Large intestine (tissue), 3 donors: ENCODE measurements around the gene ABR. TPM values are rescaled to one million over a fixed set of nuclear protein-coding genes. Genes with fewer than 3 reads are reported as not detected.

ENCODE experiments used
- DNase-seq, 2 donors: peaks; one replicate each; pipeline versions ENCODE4 v3.0.0 to v3.0.0-alpha.2; 2013
- H3K27ac ChIP-seq: one replicate; pipeline ENCODE4 v1.5.1; 2013; ENCODE audit warnings: low read length
- H3K27me3 ChIP-seq: 2 replicates; pipeline ENCODE4 v1.6.1; 2013; ENCODE audit warnings: low read length; ENCODE audit not compliant: control insufficient read depth, insufficient read depth
- H3K36me3 ChIP-seq: 2 replicates; pipeline ENCODE4 v1.6.1; 2013; ENCODE audit warnings: low read length; ENCODE audit not compliant: control insufficient read depth, insufficient read depth
- H3K4me1 ChIP-seq: one replicate; pipeline ENCODE4 v1.6.1; 2013; ENCODE audit warnings: low read length; ENCODE audit not compliant: control insufficient read depth, insufficient read depth
- H3K4me3 ChIP-seq: one replicate; pipeline ENCODE4 v1.5.1; 2013; ENCODE audit warnings: low read length
- H3K9me3 ChIP-seq: one replicate; pipeline ENCODE4 v1.6.1; 2013; ENCODE audit warnings: mild to moderate bottlenecking, low read depth, low read length, moderate library complexity; ENCODE audit not compliant: control insufficient read depth
- WGBS: methylation state at CpG from one replicate; pipeline ENCODE4 v1.1.5; 2013; ENCODE audit warnings: low lambda C conversion rate; ENCODE audit not compliant: insufficient coverage; 5-methylcytosine and 5-hydroxymethylcytosine counted together
- polyA plus RNA-seq: library from polyadenylated mRNA; unstranded; fragments of 120-200 nt; gene quantifications from one replicate; pipeline ENCODE4 v1.2.1, GENCODE V29; 2013

The ABR gene
- polyA plus RNA-seq, 1 donor: 125 TPM

GRCh38 chr17:1006054-1006453, 173.7 kb downstream of the ABR start:
- H3K36me3 ChIP-seq: peaks cover 94% of the 10 kb centered on the region
- H3K4me3 ChIP-seq: no peak overlapping the region
- H3K9me3 ChIP-seq: no peaks in the 10 kb centered on the region
- H3K27me3 ChIP-seq: no peaks in the 10 kb centered on the region
- peak overlapping the region; percentile 51 for H3K27ac ChIP-seq
- no CpG with 5 or more reads among the region's 16 CpGs for WGBS
- H3K4me1 ChIP-seq: peaks cover 26% of the 10 kb centered on the region
- DNase-seq: no peak

GRCh38 chr17:1005361-1005946, 174.3 kb downstream of the ABR start:
- Histone ChIP-seq H3K9me3 (no peaks in the 10 kb centered on the region), H3K4me1 (peaks cover 26% of the 10 kb centered on the region), H3K27ac (peak overlapping the region; percentile 54), H3K4me3 (no peak overlapping the region), H3K36me3 (peaks cover 94% of the 10 kb centered on the region), H3K27me3 (no peaks in the 10 kb centered on the region)
- WGBS: no CpG with 5 or more reads among the region's 23 CpGs
- peak in 1 of 2 donors; percentile 41 for DNase-seq

DNA sequence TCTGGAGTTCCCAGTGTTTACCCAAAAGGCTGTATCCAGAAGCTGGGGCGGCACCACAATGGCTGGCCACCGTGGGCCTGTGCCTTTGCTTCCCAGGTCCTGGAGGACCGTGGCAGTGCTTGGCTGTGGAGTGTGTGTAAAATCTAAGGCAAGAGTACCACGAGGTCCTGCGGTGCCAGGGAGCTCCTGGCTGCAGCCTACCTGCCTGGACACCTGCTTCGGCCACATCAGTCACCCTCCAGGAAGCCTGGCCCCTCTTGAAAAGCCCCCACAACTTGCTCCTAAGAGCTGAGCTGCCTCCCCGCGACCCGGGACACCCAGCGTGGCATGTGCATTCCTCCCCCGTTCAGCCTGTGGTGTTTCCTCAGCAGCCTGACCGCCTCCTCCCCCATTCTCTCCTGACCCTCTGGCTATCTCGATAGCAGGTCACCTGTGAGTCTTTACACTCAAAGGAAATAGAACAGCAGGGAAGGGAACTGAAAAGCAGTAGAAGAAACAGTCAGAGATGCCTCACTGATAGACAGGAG, 174.9 kb downstream of the ABR start:
- H3K4me3 ChIP-seq: no peak overlapping the region
- no peaks in the 10 kb centered on the region for H3K9me3 ChIP-seq
- peaks cover 26% of the 10 kb centered on the region for H3K4me1 ChIP-seq
- peak overlapping the region; percentile 54 for H3K27ac ChIP-seq
- no CpG with 5 or more reads among the region's 13 CpGs for WGBS
- H3K36me3 ChIP-seq: peaks cover 93% of the 10 kb centered on the region
- no peaks in the 10 kb centered on the region for H3K27me3 ChIP-seq
- DNase-seq: no peak

- Histone ChIP-seq H3K4me3 (no peak overlapping the region), H3K36me3 (peaks cover 91% of the 10 kb centered on the region), H3K4me1 (peaks cover 26% of the 10 kb centered on the region), H3K27ac (peak overlapping the region; percentile 54), H3K9me3 (no peaks in the 10 kb centered on the region), H3K27me3 (no peaks in the 10 kb centered on the region)
- WGBS: no CpG with 5 or more reads among the region's 30 CpGs
- no peak for DNase-seq
Measured at GRCh38 chr17:1003972-1004768, 175.6 kb downstream of the ABR start.

- Histone ChIP-seq H3K9me3 (no peaks in the 10 kb centered on the region), H3K4me1 (peaks cover 26% of the 10 kb centered on the region), H3K27me3 (no peaks in the 10 kb centered on the region), H3K4me3 (no peak overlapping the region), H3K36me3 (peaks cover 86% of the 10 kb centered on the region), H3K27ac (peak overlapping the region; percentile 54)
- DNase-seq: no peak
- no CpG with 5 or more reads among the region's 5 CpGs for WGBS
Measured at GRCh38 chr17:1003633-1003971, 176.2 kb downstream of the ABR start.

GRCh38 chr17:1002771-1003555, 176.8 kb downstream of the ABR start:
- Histone ChIP-seq H3K36me3 (peaks cover 79% of the 10 kb centered on the region), H3K27ac (peak overlapping the region; percentile 68), H3K4me1 (peaks cover 30% of the 10 kb centered on the region), H3K9me3 (no peaks in the 10 kb centered on the region), H3K27me3 (no peaks in the 10 kb centered on the region), H3K4me3 (no peak overlapping the region)
- WGBS: no CpG with 5 or more reads among the region's 19 CpGs
- DNase-seq: peak in 1 of 2 donors; percentile 49

DNA sequence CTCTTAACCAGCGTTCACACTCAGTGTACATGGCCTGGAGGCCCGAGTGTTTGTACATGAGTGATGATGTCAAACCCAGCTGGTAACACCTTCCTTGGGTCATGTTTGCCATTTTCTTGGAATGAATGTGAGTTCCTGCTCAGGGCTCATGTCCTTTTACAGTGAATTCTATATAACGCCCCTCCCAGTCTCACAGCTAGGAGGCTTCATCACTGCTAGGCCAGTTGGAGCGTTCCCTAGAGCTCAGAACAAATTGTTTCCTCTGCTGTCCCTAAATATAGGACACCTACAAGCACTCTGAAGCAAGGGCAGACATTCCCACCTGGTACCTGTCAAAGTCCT, 177.4 kb downstream of the ABR start:
- Histone ChIP-seq H3K9me3 (no peaks in the 10 kb centered on the region), H3K36me3 (peaks cover 74% of the 10 kb centered on the region), H3K4me3 (no peak overlapping the region), H3K27me3 (no peaks in the 10 kb centered on the region), H3K27ac (peak overlapping the region; percentile 68), H3K4me1 (peaks cover 30% of the 10 kb centered on the region)
- no CpG with 5 or more reads among the region's 4 CpGs for WGBS
- peak in 1 of 2 donors; percentile 33 for DNase-seq

DNA sequence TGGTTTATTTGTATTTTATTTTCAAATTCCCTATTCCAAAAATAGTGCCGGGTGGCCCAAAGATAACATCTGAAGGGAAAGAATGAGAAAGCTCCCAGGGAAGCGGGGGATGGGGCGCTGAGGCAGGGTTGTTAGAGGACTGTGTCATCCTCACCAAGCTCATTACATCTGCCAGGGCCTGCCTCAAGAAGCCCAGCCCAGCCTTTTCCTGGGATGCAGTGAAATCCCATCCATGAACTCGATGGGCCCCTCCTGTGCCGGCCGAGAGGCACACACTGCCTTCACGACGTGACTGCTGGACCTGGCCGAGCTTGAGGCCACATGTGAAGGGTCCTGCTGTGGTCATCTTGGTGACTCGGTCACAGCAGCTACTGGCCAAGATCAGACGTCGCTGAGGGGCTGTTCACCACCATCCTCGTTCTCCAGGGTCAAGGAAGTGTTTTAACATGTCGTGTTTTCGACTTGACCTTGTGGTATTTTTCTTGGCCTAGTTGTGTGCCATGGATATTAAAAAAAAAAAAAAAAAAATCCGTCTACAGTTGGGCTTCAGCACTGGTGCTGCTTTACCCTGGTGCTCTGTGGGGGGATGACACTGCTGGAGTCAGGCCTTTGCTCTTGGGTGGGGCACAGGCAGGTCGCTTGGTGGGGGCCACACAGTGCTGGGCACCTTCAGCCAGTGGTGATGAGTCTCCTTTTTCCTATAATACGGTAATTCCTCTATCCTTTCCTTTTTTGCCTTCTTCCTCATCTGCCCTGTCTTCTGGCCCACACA, 178.0 kb downstream of the ABR start:
- no CpG with 5 or more reads among the region's 18 CpGs for WGBS
- no peak for DNase-seq
- no peak overlapping the region for H3K4me3 ChIP-seq
- H3K27ac ChIP-seq: peak overlapping the region; percentile 68
- H3K27me3 ChIP-seq: no peaks in the 10 kb centered on the region
- peaks cover 30% of the 10 kb centered on the region for H3K4me1 ChIP-seq
- H3K9me3 ChIP-seq: no peaks in the 10 kb centered on the region
- H3K36me3 ChIP-seq: peaks cover 69% of the 10 kb centered on the region

DNA sequence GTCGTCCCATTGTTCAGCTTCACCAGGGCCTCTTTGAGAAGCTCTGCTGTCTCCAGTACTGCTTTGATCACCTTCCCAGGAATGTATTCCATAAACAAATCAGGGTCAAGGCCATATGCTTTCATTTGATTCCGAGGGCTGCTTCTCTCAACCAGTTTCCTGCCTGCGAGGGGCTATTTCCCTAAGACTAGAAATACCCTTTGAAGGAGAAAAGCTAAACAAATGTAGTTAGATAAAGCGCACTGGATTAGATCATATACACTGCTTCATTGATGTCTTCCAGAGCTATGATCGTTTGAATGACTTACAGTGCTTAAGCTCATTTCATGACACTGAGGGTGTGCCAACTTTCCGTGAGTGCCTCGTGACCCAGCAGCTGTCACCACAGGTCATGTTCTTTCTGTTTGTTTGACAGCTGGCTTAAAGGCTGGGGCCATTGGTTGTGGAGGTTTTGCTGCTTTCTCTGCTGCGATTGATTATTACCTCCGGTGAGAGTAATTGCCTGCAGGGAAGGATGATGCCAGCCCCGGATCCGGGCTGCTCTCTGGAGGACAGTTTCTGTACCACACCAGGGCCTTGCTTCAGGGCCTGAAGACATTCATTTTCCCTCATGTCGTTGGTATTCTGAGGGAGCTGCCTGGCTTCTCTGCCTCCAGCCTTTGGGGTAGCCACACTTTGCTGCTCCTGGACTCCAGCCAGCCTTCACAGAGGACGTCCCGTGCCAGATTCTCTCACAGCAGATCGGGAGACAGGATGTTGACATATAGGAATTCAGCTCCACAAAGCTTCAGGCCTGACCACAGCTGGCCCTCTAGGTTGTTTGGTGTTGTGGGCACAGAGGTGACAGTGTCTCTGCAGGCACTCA, 179.0 kb downstream of the ABR start:
- H3K36me3 ChIP-seq: peaks cover 62% of the 10 kb centered on the region
- no peak for DNase-seq
- peak overlapping the region; percentile 68 for H3K27ac ChIP-seq
- no peaks in the 10 kb centered on the region for H3K9me3 ChIP-seq
- no peaks in the 10 kb centered on the region for H3K27me3 ChIP-seq
- peaks cover 30% of the 10 kb centered on the region for H3K4me1 ChIP-seq
- WGBS: no CpG with 5 or more reads among the region's 15 CpGs
- H3K4me3 ChIP-seq: no peak overlapping the region
